GM19099 (cell line): ENCODE measurements around the gene PACS1.

Experiments used
- POLR2A ChIP-seq: IDR thresholded peaks from 3 replicates; pipeline ENCODE4 v1.6.1; 2011; ENCODE audit warnings: low read depth; ENCODE audit not compliant: insufficient read length; ENCODE audit errors: extremely low read depth

PACS1 gene

GRCh38 chr11:66082946-66083698 is 13.1 kb downstream of the PACS1 start:
- no peak for TF ChIP-seq POLR2A

GRCh38 chr11:66083767-66084166 is 13.7 kb downstream of the PACS1 start:
- no peak for TF ChIP-seq POLR2A

- TF ChIP-seq POLR2A, result no peak
Measured at GRCh38 chr11:66084821-66085475, 14.9 kb downstream of the PACS1 start.

DNA sequence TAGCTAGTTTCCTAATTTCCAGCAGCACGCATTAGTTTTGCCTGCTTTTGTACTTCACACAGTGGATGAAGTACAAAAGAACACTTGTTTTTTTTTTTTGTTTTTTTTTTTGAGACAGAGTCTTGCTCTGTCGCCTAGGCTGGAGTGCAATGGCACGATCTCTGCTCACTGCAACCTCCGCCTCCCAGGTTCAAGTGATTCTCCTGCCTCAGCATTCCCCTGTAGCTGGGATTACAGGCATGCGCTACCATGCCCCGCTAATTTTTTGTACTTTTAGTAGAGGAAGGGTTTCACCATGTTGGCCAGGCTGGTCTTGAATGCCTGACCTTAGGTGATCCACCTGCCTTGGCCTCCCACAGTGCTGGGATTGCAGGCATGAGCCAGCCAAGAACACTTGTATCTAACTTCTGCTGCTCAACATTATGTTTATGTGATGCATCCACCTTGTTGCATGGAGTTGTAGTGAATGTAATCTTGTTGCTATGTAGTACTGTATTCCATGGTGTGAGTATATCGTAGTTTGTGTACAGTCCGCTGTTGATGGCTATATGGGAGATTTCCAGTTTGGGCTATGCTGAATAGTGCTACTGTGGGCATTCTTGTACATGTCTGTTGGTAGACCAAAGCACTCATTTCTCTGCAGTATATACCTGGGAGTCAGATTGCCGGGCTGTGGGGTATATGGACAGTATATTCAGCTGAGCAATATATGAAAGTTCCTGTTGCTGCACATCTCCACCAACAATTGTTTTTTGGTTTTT is 17.3 kb downstream of the PACS1 start:
- no peak for TF ChIP-seq POLR2A

GRCh38 chr11:66089067-66089466 is 19.0 kb downstream of the PACS1 start:
- TF ChIP-seq POLR2A, result no peak

GRCh38 chr11:66090288-66090687 is 20.2 kb downstream of the PACS1 start:
- no peak for TF ChIP-seq POLR2A

DNA sequence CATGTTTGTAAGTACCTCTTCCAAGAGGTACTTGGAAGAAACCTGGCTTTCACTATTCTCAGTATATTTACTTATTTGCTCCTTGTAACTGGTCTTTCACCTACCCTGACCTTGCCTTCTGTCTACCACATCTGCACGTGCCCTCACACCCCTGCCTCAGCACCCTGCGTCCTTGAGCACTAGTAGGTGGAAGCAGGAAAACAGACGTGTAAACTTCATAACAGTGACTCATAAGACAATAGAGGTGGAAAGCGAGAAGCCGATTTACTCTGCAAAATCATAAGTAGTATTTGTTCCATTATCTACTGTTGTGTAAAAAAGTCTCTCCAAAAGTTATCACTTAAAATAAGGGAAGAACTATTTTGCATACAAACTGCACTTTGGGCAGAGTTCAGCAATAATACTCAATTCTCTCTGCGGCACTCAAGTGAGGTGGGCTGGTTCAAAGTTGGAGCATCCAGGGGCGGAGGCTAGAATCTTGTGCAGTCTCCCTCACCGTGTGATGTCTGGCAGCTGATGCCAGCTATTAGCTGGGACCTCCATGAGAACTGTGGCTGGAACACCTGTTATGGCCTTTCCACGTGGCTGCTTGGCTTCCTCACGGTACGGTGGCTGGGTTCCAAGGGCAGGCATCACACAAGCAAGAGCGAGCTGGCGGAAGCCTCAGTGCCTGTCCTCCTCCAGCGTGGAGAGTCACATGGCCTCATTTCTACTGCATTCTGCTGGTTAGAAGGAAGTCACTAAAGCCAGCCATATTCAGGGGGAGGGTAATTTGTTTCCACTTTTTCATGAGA is 30.4 kb downstream of the PACS1 start:
- no peak for TF ChIP-seq POLR2A

GRCh38 chr11:66101066-66101464 is 31.0 kb downstream of the PACS1 start:
- TF ChIP-seq POLR2A, result no peak

- no peak for TF ChIP-seq POLR2A
Measured at GRCh38 chr11:66104057-66104638, 34.1 kb downstream of the PACS1 start.

DNA sequence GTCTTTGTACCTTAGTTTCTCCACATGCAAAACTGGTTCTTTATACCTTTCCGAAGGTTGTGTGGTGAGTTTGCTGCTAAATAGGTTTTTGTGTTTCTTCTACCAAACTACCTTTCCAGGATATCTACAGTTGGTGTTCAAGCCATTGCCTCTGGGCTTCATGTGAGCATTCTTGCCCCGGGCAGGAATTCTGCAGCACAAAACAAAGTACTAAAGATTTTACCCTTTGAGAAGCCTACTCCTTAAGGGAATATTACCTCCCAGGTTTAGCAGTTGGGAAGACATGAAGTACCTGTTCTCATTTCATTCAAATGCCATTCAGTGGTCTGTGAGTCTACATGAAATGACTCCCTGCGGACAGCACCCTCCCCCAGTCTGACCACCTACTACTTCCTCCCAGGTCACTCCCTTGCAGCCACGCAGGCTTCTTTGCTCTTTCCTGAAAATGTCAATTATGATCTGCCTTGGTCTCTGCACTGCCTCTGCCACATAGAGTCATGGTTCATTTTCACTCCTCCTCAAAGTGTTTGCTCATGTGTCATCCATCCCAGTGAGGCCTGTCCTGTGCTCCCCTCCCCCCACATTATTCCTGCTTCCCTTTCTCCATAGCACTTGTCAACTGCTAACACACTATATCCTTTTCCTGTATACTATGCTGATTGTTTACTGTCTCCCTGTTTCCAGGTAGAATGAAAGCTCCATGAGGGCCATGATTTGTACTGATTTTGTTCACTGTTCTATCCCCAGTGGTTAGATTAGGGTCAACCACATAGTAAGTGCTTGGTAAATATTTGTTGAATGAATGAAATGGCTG is 36.9 kb downstream of the PACS1 start:
- no peak for TF ChIP-seq POLR2A

DNA sequence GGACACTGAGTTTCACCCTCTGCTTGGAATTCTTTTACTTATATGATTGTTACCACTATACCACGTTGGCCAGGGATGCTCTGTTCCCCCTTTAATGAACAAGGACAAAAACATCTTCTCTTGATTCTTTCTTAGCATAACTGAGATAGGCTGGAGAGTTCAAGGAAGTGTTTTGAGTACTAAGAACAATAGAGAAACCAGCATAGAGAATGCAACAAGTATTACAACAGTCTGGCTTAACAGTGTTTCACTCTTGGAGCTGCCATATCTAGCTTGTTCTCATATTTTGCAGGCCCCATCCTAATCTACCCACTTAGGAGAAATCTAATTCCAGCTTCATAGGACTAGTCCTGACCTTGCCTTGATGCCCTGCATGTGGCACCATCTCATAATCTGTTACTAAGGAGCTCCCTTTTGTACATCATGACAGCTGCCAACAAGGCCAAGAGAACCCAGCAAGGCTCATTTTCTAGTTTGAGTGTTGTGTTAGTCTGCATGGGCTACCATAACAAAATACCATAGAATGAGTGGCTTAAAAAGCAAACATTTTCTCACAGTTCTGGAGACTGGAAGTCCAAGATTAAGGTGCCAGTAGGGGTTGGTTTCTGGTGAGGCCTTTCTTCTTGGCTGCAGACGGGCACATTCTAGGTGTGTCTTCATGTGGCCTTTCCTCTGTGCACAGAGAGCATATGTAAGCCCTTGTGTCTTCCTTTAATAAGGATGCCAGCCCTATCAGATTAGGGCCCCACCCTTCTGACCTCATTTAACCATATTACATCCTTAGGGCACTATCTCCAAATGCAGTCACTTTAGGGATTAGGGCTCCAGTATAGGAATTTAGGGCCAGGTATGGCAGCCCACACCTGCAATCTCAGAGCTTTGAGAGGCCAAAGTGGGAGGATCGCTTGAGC is 37.8 kb downstream of the PACS1 start:
- TF ChIP-seq POLR2A, result no peak

GRCh38 chr11:66109294-66109693 is 39.2 kb downstream of the PACS1 start:
- no peak for TF ChIP-seq POLR2A

DNA sequence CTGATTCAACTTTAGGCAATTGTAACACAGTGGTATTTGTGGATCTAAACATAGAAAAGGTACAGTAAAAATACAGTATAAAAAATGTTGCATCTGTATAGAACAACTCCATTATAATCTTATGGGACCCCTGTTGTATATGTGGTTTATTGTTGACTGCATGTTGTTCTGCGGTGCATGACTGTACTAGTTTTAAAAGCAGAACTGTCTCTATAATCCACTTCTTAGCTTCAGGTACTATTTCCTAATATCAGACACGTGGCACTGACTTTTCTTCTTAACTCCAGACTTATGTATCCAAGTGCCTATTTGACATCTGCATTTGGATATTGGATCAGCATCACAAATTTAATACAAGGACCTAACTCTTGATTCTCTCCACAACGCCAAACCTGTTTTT is 41.1 kb downstream of the PACS1 start:
- TF ChIP-seq POLR2A, result no peak
